PC-9 (cell line): ENCODE data around the gene DLGAP1. TPM values are rescaled to one million over a fixed set of nuclear protein-coding genes. Genes with fewer than 3 reads are reported as not detected.

Experiments
- BruUV-seq: library from RNA; stranded (reverse); fragments of 400-500 nt; replicated peaks from 2 replicates; lab custom pipeline; 2021; lab: Mats Ljungman, UMichigan
- CTCF ChIA-PET: fragments of 300-600 bp; sonication (Branson Sonifier 250); formaldehyde crosslinking; loops from one replicate; lab custom pipeline; 2022; ENCODE audit warnings: antibody characterized with exemption; lab: Charles Lee
- POLR2A ChIA-PET: fragments of 300-600 bp; sonication (Branson Sonifier 250); formaldehyde crosslinking; loops from one replicate; lab custom pipeline; 2022; ENCODE audit warnings: antibody characterized with exemption; ENCODE audit not compliant: unreplicated experiment; lab: Charles Lee
- DNase-seq, 2 experiments: peaks; one replicate each; pipeline versions ENCODE4 v3.0.0 to v3.0.0-alpha.2; 2015 to 2022; ENCODE audit warnings: mixed read lengths in 1 of 2
- H2AFZ ChIP-seq: fragments of 200-600 bp; sonication (generic); 2 replicates; pipeline ENCODE4 v1.8.1; 2017; ENCODE audit warnings: antibody characterized with exemption
- H3F3A ChIP-seq: fragments of 200-600 bp; sonication (generic); 2 replicates; pipeline ENCODE4 v1.8.1; 2017; ENCODE audit warnings: antibody characterized with exemption, mild to moderate bottlenecking, low read depth; ENCODE audit not compliant: insufficient read depth
- H3K27ac ChIP-seq: fragments of 200-600 bp; sonication (generic); 2 replicates; pipeline ENCODE4 v1.6.1; 2016; ENCODE audit warnings: mixed run types
- H3K27me3 ChIP-seq: fragments of 200-600 bp; sonication (generic); 2 replicates; pipeline ENCODE4 v1.6.1; 2016; ENCODE audit warnings: low read depth, mixed run types; ENCODE audit not compliant: insufficient read depth
- H3K36me3 ChIP-seq: fragments of 200-600 bp; sonication (generic); 2 replicates; pipeline ENCODE4 v1.6.1; 2016; ENCODE audit warnings: low read depth, mixed run types
- H3K4me1 ChIP-seq: fragments of 200-600 bp; sonication (generic); replicated peaks from 2 replicates; pipeline ENCODE4 v1.6.1; 2016; ENCODE audit warnings: mixed run types; ENCODE audit not compliant: insufficient read depth
- H3K4me2 ChIP-seq: fragments of 200-600 bp; sonication (generic); 2 replicates; pipeline ENCODE4 v1.6.1; 2017; ENCODE audit warnings: mixed run types
- H3K4me3 ChIP-seq: fragments of 200-600 bp; sonication (generic); 2 replicates; pipeline ENCODE4 v1.6.1; 2016; ENCODE audit warnings: mixed run types
- H3K79me2 ChIP-seq: fragments of 200-600 bp; sonication (generic); 2 replicates; pipeline ENCODE4 v1.6.1; 2017; ENCODE audit warnings: low read depth, mixed run types
- H3K9me2 ChIP-seq: fragments of 200-600 bp; sonication (generic); 2 replicates; pipeline ENCODE4 v1.8.1; 2017; ENCODE audit warnings: mild to moderate bottlenecking; ENCODE audit not compliant: insufficient read depth
- H3K9me3 ChIP-seq: fragments of 200-600 bp; sonication (generic); 2 replicates; pipeline ENCODE4 v1.8.1; 2016; ENCODE audit warnings: low read depth; ENCODE audit not compliant: insufficient read depth
- H4K20me1 ChIP-seq: fragments of 200-600 bp; sonication (generic); 2 replicates; pipeline ENCODE4 v1.8.1; 2017; ENCODE audit not compliant: insufficient read depth
- CTCF ChIP-seq: fragments of 200-600 bp; sonication (generic); conservative IDR thresholded peaks from 2 replicates; pipeline ENCODE4 v1.6.1; 2017; ENCODE audit warnings: mixed run types, antibody characterized with exemption, mild to moderate bottlenecking, moderate library complexity
- EZH2 ChIP-seq: fragments of 200-600 bp; sonication (generic); IDR thresholded peaks from 2 replicates; pipeline ENCODE4 v1.8.0; 2017; ENCODE audit warnings: antibody characterized with exemption, low read depth
- intact Hi-C: fragments of 100-400 bp; cut with micrococcal nuclease; formaldehyde crosslinking; loops from one replicate; pipeline ENCODE4 v1.10.0; 2022; ENCODE audit not compliant: unreplicated experiment
- total RNA-seq: library from RNA; stranded (reverse); gene quantifications from 2 replicates; pipeline ENCODE4 v1.2.3, GENCODE V29; 2021

Gene DLGAP1
- total RNA-seq, 1 experiment from 2014 or later, result not detected

GRCh38 chr18:3924455-3924854, 530.7 kb downstream of the DLGAP1 start:
- Histone ChIP-seq H3K9me2 (no peaks in the 10 kb centered on the region), H3K4me3 (no peak overlapping the region), H2AFZ (no peak overlapping the region), H3K27ac (no peak overlapping the region), H3F3A (no peaks in the 10 kb centered on the region), H3K4me2 (no peak overlapping the region), H3K27me3 (no peaks in the 10 kb centered on the region), H3K79me2 (no peaks in the 10 kb centered on the region), H3K4me1 (0 out of 2 replicates have a peak, but pooled peaks cover 8% of the 10 kb centered on the region), H4K20me1 (no peaks in the 10 kb centered on the region), H3K9me3 (no peaks in the 10 kb centered on the region), H3K36me3 (no peaks in the 10 kb centered on the region)
- no peak for DNase-seq
- TF ChIP-seq EZH2 (no peak), CTCF (no peak)
- no TSS peak for BruUV-seq
- POLR2A ChIA-PET, result no interaction called here
- intact Hi-C loops, result no loop called here
- CTCF ChIA-PET, result no interaction called here

GRCh38 chr18:3923750-3924149, 531.4 kb downstream of the DLGAP1 start:
- H3K36me3 ChIP-seq, result no peaks in the 10 kb centered on the region
- no peak overlapping the region for H3K4me2 ChIP-seq
- H3K27me3 ChIP-seq, result no peaks in the 10 kb centered on the region
- no peak overlapping the region for H3K27ac ChIP-seq
- no peaks in the 10 kb centered on the region for H3K79me2 ChIP-seq
- CTCF ChIA-PET, result no interaction called here
- H3F3A ChIP-seq, result no peaks in the 10 kb centered on the region
- no peaks in the 10 kb centered on the region for H3K9me3 ChIP-seq
- no peak for TF ChIP-seq EZH2
- no peak for TF ChIP-seq CTCF
- POLR2A ChIA-PET, result no interaction called here
- no peak overlapping the region for H2AFZ ChIP-seq
- intact Hi-C loops, result no loop called here
- H4K20me1 ChIP-seq, result no peaks in the 10 kb centered on the region
- H3K9me2 ChIP-seq, result no peaks in the 10 kb centered on the region
- H3K4me3 ChIP-seq, result no peak overlapping the region
- no TSS peak for BruUV-seq
- 0 out of 2 replicates have a peak, but pooled peaks cover 8% of the 10 kb centered on the region for H3K4me1 ChIP-seq
- DNase-seq, result no peak

- Histone ChIP-seq H3K27ac (no peak overlapping the region), H3K9me2 (no peaks in the 10 kb centered on the region), H3K4me2 (no peak overlapping the region), H3K4me1 (0 out of 2 replicates have a peak, but pooled peaks cover 8% of the 10 kb centered on the region), H2AFZ (no peak overlapping the region), H3K36me3 (no peaks in the 10 kb centered on the region), H3K79me2 (no peaks in the 10 kb centered on the region), H3F3A (no peaks in the 10 kb centered on the region), H3K9me3 (no peaks in the 10 kb centered on the region), H3K27me3 (no peaks in the 10 kb centered on the region), H4K20me1 (no peaks in the 10 kb centered on the region), H3K4me3 (no peak overlapping the region)
- POLR2A ChIA-PET, result no interaction called here
- DNase-seq, result no peak
- TF ChIP-seq CTCF (no peak), EZH2 (no peak)
- CTCF ChIA-PET, result no interaction called here
- intact Hi-C loops, result no loop called here
- no TSS peak for BruUV-seq
Measured at GRCh38 chr18:3921826-3922225, 533.3 kb downstream of the DLGAP1 start.
